GM12872 (cell line): Measurements from ENCODE around the gene ICA1.

Experiments used
- TF ChIP-seq, protein P1 (sequence below): IDR thresholded peaks from 3 replicates; pipeline ENCODE4 v1.5.1; 2011; ENCODE audit warnings: low read depth, mild to moderate bottlenecking, low read length, moderate library complexity; ENCODE audit not compliant: insufficient read depth

ICA1 gene

DNA sequence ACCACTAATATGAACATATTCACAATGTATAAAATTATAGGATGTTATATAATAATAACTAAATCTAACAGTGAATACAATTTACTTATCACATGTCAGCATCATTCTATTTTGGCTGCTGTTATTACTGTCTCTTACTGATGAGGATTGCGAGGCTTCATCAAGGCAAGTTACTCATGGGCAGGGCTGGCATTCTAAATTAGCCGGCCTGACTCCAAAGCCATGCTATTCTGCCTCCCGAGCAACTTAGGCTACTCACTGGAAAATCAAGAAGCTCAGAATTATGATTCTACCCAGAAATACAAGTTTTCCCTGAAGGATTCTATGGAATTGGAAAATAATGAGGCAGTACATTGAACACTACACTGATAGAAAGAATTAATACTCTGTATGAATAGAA lies 101.7 kb downstream of the ICA1 start:
- TF ChIP-seq, protein P1, sequence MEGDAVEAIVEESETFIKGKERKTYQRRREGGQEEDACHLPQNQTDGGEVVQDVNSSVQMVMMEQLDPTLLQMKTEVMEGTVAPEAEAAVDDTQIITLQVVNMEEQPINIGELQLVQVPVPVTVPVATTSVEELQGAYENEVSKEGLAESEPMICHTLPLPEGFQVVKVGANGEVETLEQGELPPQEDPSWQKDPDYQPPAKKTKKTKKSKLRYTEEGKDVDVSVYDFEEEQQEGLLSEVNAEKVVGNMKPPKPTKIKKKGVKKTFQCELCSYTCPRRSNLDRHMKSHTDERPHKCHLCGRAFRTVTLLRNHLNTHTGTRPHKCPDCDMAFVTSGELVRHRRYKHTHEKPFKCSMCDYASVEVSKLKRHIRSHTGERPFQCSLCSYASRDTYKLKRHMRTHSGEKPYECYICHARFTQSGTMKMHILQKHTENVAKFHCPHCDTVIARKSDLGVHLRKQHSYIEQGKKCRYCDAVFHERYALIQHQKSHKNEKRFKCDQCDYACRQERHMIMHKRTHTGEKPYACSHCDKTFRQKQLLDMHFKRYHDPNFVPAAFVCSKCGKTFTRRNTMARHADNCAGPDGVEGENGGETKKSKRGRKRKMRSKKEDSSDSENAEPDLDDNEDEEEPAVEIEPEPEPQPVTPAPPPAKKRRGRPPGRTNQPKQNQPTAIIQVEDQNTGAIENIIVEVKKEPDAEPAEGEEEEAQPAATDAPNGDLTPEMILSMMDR, result no peak

DNA sequence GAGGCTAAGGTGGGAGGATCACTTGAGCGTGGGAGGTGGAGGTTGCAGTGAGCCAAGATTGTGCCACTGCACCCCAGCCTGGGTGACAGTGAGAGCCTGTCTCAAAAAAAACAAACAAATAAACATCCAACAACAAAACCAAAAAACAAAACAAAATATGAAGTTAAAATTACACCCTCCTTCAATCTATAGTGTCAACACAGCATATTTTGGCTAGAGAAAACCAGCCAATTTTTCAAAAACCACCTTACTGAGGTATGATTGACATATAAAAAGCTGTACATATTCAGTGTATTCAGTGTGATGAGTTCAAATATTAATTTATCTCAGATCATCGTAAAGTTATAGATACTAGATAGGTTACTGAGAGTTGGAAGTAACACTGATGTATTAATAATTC lies 102.4 kb downstream of the ICA1 start:
- TF ChIP-seq, protein P1, result no peak

DNA sequence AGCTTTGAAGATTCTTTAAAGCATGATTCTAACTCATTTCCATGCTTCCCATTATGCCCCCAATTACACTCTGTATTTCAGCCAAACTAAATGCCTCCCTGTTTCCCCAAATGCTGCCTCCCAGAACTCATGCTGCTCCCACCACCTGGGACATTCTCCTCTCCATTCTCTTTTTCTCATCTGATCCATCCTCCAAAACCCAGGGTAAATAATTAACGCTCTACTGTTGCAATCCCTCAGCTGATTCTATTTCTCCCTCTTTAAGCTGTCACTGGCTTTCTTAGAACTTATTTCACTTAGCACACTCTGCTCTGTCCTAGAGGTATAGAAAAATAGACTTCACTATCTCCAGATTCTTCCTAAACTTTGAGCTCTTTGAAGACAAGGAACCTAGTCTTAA lies 104.7 kb downstream of the ICA1 start:
- TF ChIP-seq, protein P1, result no peak

DNA sequence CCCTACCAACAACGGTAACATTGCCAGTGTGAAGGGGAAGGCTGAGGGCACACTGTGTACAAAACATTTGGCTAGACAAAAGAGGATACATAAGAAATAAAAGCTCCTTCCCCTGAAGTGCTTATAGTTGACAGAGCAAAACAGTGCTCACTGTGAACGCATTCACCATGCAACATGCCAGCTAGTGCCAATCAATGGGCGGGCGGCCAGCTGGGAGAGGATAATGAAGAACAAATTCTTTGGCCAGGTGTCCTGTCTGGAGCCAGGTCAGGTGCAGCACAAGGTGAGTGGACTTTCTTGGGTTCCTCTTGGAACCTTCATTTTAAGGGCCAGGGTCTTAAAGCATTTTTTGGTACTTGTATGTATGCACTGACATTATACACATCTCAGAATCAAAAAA lies 106.1 kb downstream of the ICA1 start:
- TF ChIP-seq, protein P1, result no peak

DNA sequence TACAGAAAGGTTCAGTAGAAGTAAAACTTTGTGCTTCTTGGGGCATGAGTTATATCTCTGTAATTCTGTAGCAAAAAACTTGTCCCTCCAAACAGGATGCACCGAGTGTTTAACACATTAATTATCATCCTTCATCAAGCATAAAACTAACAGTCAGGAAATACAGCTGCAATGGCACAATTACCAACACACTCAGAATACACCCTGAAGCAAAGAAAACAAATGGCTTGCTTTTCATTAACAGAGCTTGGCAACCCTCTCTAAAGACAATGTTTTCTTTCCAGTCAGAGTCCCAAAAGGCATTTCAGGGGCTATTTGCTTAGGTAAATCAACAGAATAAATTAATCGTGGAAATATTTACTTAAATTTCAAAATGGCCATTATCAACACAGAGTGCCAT lies 107.7 kb downstream of the ICA1 start:
- TF ChIP-seq, protein P1, result no peak

DNA sequence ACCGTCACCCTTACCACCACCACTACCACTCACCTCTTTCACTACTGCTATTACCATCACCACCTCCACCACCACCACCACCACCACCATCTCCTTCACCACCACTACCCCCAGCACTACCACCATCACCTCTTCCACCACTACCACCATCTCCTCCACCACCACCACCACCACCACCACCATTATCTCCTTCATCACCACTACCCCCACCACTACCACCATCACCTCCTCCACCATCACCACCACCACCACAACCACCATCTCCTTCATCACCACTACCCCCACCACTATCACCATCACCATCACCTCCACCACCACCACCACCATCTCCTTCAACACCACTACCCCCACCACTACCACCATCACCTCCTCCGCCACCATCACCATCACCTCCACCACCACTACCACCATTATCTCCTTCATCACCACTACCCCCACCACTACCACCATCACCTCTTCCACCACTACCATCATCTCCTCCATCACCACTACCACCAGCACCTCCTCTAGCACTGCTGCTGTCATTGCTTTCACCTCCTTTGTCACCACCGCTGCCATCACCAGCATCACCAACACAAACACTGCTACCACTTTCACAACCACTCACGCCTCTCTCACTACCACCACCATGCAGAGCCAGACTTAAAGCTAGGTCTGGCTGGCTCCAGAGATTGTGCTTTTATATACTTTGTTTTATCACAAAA lies 109.3 kb downstream of the ICA1 start:
- TF ChIP-seq, protein P1, result no peak

DNA sequence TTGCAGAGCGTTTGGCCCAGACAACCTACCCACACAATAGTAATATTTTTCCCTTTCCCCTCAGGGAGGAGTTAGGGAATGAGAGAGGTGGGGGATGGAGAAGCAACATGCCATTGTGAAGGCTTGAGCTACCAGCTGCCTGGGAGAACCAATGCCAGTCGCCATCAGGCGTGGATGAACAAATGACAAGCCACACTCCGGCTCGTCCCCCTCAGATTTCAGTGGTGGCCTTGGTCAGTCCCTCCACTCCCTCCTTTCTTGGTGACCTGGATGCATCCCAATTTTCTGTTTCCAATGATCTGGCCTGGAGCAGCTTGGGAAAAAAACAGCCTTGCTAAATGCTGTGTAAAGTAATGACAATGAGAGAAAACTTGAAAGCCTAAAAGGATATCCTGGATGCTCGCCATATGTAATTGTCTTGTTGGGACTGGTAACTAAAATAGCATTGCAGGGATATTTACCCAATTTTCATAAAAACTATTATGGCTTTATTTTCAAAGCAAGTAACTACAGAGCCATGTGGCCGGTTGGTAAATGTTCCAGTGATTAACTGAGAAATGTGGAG lies 110.7 kb downstream of the ICA1 start:
- TF ChIP-seq, protein P1, result no peak
